Fibroblast of mammary gland (primary cell): Measurements from ENCODE around the gene TFEB.

Source experiments
- DNase-seq: peaks from one replicate; pipeline ENCODE4 v3.0.0-alpha.2; 2010; ENCODE audit warnings: low read depth
- H3K4me3 ChIP-seq: 2 replicates; pipeline ENCODE4 v1.5.1; 2011; ENCODE audit warnings: low read depth, mild to moderate bottlenecking, low read length, moderate library complexity; ENCODE audit not compliant: control insufficient read depth
- TF ChIP-seq, protein P1 (sequence below): conservative IDR thresholded peaks from 2 replicates; pipeline ENCODE4 v1.5.1; 2011; ENCODE audit warnings: low read depth, low read length, inconsistent platforms; ENCODE audit not compliant: control insufficient read depth, insufficient read depth

TFEB gene

DNA sequence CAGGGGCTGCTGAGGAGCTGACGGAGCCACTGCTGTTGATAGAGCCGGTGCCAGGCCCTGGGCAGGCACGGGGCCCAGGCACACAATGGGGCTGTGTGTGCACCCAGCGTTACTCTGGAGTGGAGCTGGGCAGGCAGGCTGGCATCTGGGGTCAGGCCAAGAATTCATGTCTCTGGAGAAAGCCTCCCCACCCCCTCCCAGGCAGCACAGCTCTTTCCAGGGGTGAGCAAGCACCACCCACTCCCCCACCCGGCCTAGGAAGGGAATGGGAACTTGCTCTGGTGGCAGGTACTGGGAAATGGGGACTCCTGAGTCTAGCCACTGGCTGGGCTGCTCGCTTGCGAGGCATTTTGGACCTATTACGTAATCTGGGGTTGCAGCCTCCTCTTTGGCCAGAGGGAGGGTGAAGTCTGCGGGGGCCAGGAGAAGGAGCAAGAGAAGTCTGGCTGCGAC, 22.7 kb downstream of the TFEB start:
- no peak for DNase-seq
- no peak overlapping the region for H3K4me3 ChIP-seq
- TF ChIP-seq, protein P1, sequence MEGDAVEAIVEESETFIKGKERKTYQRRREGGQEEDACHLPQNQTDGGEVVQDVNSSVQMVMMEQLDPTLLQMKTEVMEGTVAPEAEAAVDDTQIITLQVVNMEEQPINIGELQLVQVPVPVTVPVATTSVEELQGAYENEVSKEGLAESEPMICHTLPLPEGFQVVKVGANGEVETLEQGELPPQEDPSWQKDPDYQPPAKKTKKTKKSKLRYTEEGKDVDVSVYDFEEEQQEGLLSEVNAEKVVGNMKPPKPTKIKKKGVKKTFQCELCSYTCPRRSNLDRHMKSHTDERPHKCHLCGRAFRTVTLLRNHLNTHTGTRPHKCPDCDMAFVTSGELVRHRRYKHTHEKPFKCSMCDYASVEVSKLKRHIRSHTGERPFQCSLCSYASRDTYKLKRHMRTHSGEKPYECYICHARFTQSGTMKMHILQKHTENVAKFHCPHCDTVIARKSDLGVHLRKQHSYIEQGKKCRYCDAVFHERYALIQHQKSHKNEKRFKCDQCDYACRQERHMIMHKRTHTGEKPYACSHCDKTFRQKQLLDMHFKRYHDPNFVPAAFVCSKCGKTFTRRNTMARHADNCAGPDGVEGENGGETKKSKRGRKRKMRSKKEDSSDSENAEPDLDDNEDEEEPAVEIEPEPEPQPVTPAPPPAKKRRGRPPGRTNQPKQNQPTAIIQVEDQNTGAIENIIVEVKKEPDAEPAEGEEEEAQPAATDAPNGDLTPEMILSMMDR = no peak

DNA sequence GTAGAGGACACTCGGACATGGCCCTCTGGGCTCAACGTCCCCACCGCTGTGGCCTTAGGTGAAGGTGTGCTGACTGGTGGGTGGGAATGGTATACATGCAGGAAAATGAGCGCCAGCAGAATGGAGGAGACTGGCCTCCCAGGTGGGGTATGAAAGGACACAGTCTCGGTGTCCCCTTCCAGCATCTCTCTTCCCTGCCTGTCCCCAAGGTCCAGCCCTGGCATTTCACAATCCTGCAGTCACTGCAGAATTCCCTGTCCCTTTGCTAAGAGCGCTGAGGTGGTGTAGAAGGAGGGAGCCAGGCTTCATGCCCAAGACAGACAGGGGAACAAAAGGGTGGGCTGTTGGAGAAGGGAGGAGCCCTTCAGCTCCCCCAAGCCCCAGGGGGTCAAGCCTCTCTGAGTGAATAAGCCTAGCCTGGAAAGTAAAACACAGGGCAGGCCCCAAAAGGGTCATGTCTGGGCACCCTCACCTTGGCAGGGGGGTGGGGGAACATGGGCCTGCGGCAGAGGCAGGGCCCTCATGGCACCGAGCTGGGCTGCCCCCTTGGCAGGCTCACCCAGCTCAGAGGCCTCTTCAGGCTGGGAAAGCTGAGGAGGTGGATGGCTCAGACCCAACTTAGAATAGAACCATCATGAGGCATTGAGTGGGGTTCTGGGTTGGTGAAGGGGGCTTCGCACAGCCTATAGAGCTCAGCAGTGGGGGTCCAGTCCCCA, 23.9 kb downstream of the TFEB start:
- H3K4me3 ChIP-seq = no peak overlapping the region
- TF ChIP-seq, protein P1 = no peak
- no peak for DNase-seq

DNA sequence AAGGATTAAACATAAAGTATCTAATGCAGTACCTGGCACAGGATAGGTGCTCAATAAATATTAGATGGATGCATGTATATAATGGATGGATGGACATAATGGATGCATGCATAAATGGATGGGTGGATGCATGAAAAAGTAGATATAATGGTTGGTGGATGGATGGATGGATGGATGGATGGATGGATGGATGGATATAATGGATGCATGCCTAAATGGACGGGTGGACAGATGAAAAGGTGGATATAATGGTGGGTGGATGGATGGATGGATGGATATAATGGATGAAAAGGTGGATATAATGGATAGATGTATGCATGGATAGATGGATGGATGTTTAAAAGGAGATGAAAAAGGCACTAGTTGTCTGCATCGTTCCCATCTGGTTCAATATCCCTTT, 26.0 kb downstream of the TFEB start:
- no peak for DNase-seq
- no peak overlapping the region for H3K4me3 ChIP-seq
- TF ChIP-seq, protein P1 = no peak

DNA sequence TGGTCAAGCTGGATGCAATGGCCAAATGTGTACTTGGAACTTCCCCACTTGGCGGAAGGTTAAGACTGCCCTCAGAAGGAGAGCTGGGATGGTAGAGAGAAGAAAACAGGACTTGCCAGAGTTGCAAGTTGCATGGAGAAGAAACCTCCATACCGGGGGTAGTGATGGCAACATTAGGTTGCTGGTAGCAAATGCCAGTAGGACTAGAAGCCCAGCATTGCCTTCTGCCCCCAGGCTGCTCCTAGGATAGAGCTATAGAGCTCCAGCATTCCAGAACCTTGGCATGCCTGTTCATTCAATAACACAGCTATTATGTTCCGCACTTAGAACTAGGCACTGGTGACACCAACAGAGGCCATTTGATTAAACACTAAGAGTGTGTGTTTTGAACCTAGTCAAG, 26.6 kb downstream of the TFEB start:
- H3K4me3 ChIP-seq = no peak overlapping the region
- TF ChIP-seq, protein P1 = no peak
- no peak for DNase-seq

DNA sequence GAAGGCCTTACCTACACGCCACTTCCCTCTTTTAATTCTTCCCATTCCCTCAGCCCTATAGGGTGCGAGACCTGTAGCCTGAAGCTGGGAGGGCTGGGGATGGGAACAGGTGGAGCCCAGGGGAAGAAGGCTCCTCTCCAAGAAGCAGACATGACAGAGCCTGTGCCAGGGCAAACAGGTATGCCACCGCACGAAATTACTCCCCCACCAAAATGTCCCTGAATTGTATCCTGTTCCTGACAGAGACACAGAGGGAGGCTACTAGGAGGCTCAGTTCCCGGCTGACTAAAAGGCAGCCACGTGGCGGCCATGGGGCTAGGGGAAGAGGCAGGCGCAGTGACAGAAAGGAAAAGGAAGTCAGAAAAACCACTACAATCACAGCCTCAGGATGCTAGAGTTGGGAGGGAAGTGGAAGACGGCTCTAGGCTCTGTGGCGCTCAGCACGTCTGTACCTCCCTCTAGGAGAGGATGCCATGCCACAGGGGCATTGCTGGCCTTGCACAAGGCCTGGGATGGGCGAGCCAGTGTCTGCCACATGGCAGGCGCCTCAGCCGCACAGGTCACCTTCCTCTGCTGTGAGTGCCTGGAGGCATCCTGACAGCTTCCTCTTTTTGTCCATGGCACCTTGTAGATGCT, 27.7 kb downstream of the TFEB start:
- H3K4me3 ChIP-seq = no peak overlapping the region
- DNase-seq = no peak
- TF ChIP-seq, protein P1 = no peak

DNA sequence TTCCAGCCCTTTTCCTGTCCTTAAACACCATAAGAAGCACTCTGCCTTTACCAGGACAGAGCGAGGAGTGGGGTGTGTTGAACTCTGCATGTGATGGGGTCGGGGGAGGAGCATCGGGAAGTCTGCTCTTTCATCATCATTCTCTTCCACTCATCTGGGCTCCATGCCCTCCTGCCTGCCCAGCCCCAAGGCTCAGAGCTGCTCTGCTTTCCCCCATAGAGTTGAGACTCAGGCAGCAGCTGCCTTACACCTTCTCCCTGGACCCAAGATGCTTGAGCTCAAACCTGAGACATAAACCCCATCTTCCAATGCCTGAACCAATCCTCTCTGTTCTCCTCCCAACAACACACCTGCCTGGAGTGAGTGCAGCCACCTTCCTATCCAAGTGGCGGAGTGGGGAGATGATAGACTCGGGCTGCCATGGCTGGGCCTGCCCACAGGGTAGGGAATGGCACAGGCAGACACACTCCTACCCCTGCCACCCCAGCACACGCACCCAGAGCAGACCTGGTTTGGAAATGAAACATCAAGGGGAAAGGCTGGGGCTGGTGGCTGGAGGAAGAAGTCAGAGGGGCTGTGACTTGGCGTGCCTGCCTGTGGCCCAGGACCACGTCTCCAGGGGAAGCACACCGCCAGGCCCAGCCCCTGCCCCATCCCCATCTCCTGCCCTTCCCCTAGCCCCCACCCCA, 28.4 kb downstream of the TFEB start:
- no peak overlapping the region for H3K4me3 ChIP-seq
- TF ChIP-seq, protein P1 = no peak
- peak; percentile 61 for DNase-seq
